Measurements from ENCODE around the gene SLC4A8. TPM values are rescaled to one million over a fixed set of nuclear protein-coding genes. Genes with fewer than 3 reads are reported as not detected.

SLC4A8 gene
- total RNA-seq, 2 donors from 2014 or later, result 2.8 to 7.1 TPM

- Histone ChIP-seq H3K4me3 (no peak overlapping the region), H3K4me1 (ENCODE audit: control insufficient read depth in 1 of 2, low read depth in 2 of 2) (no peaks in the 10 kb centered on the region), H3K9me3 (no peaks in the 10 kb centered on the region), H3K27ac (no peak overlapping the region), H3K27me3 (replicated peaks; ENCODE audit: insufficient read depth) (no peaks in the 10 kb centered on the region), H3K36me3 (no peaks in the 10 kb centered on the region)
- TF ChIP-seq CTCF (IDR thresholded peaks at IDR 0.05), result no peak
- DNase-seq (ENCODE audit: low spot score) (no peak), ATAC-seq (ENCODE audit: insufficient number of reproducible peaks, low FRiP score, low read depth) (no peak)
Measured at GRCh38 chr12:51439330-51439729, 14.7 kb downstream of the SLC4A8 start.

- H3K27me3 ChIP-seq (replicated peaks; ENCODE audit: insufficient read depth), result no peaks in the 10 kb centered on the region
- H3K4me3 ChIP-seq, result no peak overlapping the region
- no peaks in the 10 kb centered on the region for H3K36me3 ChIP-seq
- no peak for ATAC-seq (ENCODE audit: insufficient number of reproducible peaks, low FRiP score, low read depth)
- H3K9me3 ChIP-seq, result no peaks in the 10 kb centered on the region
- DNase-seq (ENCODE audit: low spot score), result no peak
- no peaks in the 10 kb centered on the region for H3K4me1 ChIP-seq (ENCODE audit: control insufficient read depth in 1 of 2, low read depth in 2 of 2)
- no peak overlapping the region for H3K27ac ChIP-seq
- TF ChIP-seq CTCF (IDR thresholded peaks at IDR 0.05), result no peak
Measured at GRCh38 chr12:51441583-51441982, 17.0 kb downstream of the SLC4A8 start.

GRCh38 chr12:51442324-51442723, 17.7 kb downstream of the SLC4A8 start:
- ATAC-seq (ENCODE audit: insufficient number of reproducible peaks, low FRiP score, low read depth), result no peak
- DNase-seq (ENCODE audit: low spot score), result no peak

GRCh38 chr12:51443573-51443972, 18.9 kb downstream of the SLC4A8 start:
- H3K27ac ChIP-seq, result no peak overlapping the region

More at GRCh38 chr12:51442324-51442723, 17.7 kb downstream of the SLC4A8 start:
- H3K9me3 ChIP-seq, result no peaks in the 10 kb centered on the region
- no peak overlapping the region for H3K4me3 ChIP-seq
- TF ChIP-seq CTCF (IDR thresholded peaks at IDR 0.05), result no peak
- H3K36me3 ChIP-seq, result no peaks in the 10 kb centered on the region
- no peaks in the 10 kb centered on the region for H3K4me1 ChIP-seq (ENCODE audit: control insufficient read depth in 1 of 2, low read depth in 2 of 2)
- no peak overlapping the region for H3K27ac ChIP-seq
- H3K27me3 ChIP-seq (replicated peaks; ENCODE audit: insufficient read depth), result no peaks in the 10 kb centered on the region

GRCh38 chr12:51448618-51449256, 24.1 kb downstream of the SLC4A8 start:
- no peak overlapping the region for H3K4me3 ChIP-seq
- no peaks in the 10 kb centered on the region for H3K9me3 ChIP-seq
- H3K27me3 ChIP-seq (replicated peaks; ENCODE audit: insufficient read depth), result no peaks in the 10 kb centered on the region
- no peak overlapping the region for H3K27ac ChIP-seq
- H3K4me1 ChIP-seq (ENCODE audit: control insufficient read depth in 1 of 2, low read depth in 2 of 2), result no peaks in the 10 kb centered on the region
- no peaks in the 10 kb centered on the region for H3K36me3 ChIP-seq
- no peak for TF ChIP-seq CTCF (IDR thresholded peaks at IDR 0.05)
- ATAC-seq (ENCODE audit: insufficient number of reproducible peaks, low FRiP score, low read depth) (no peak), DNase-seq (ENCODE audit: low spot score) (no peak)

More at GRCh38 chr12:51443573-51443972, 18.9 kb downstream of the SLC4A8 start:
- no peaks in the 10 kb centered on the region for H3K36me3 ChIP-seq
- no peaks in the 10 kb centered on the region for H3K9me3 ChIP-seq
- no peaks in the 10 kb centered on the region for H3K4me1 ChIP-seq (ENCODE audit: control insufficient read depth in 1 of 2, low read depth in 2 of 2)
- no peak overlapping the region for H3K4me3 ChIP-seq
- ATAC-seq (ENCODE audit: insufficient number of reproducible peaks, low FRiP score, low read depth) (no peak), DNase-seq (ENCODE audit: low spot score) (no peak)
- H3K27me3 ChIP-seq (replicated peaks; ENCODE audit: insufficient read depth), result no peaks in the 10 kb centered on the region
- TF ChIP-seq CTCF (IDR thresholded peaks at IDR 0.05), result no peak

Data from thoracic aorta (tissue), 2 donors.